GM23248 (cell line): Measurements from ENCODE around the gene TOP2A. TPM values are rescaled to one million over a fixed set of nuclear protein-coding genes. Genes with fewer than 3 reads are reported as not detected.

ENCODE experiments used
- DNase-seq: peaks from one replicate; pipeline ENCODE4 v3.0.0-alpha.2; 2015
- H2AFZ ChIP-seq: fragments of 200-600 bp; sonication (generic); 2 replicates; pipeline ENCODE4 v1.6.1; 2016; ENCODE audit warnings: antibody characterized with exemption
- H3F3A ChIP-seq: fragments of 200-600 bp; sonication (generic); 2 replicates; pipeline ENCODE4 v1.6.1; 2016; ENCODE audit warnings: mild to moderate bottlenecking, antibody characterized with exemption, mixed run types; ENCODE audit not compliant: insufficient read depth
- H3K27ac ChIP-seq: fragments of 200-600 bp; sonication (generic); 2 replicates; pipeline ENCODE4 v1.5.1; 2016; ENCODE audit warnings: mild to moderate bottlenecking
- H3K27me3 ChIP-seq: fragments of 200-600 bp; sonication (generic); replicated peaks from 2 replicates; pipeline ENCODE4 v1.6.1; 2016; ENCODE audit warnings: mild to moderate bottlenecking; ENCODE audit not compliant: insufficient read depth
- H3K36me3 ChIP-seq: fragments of 200-600 bp; sonication (generic); 2 replicates; pipeline ENCODE4 v1.6.1; 2016; ENCODE audit warnings: low read depth, mild to moderate bottlenecking
- H3K4me1 ChIP-seq: fragments of 200-600 bp; sonication (generic); 2 replicates; pipeline ENCODE4 v1.6.1; 2016; ENCODE audit warnings: mild to moderate bottlenecking; ENCODE audit not compliant: insufficient read depth
- H3K4me2 ChIP-seq: fragments of 200-600 bp; sonication (generic); one replicate; pipeline ENCODE4 v1.6.1; 2016; ENCODE audit warnings: mild to moderate bottlenecking; ENCODE audit not compliant: unreplicated experiment
- H3K4me3 ChIP-seq: fragments of 200-600 bp; sonication (generic); 2 replicates; pipeline ENCODE4 v1.5.1; 2016; ENCODE audit warnings: mild to moderate bottlenecking
- H3K79me2 ChIP-seq: fragments of 200-600 bp; sonication (generic); 2 replicates; pipeline ENCODE4 v1.6.1; 2016; ENCODE audit warnings: mild to moderate bottlenecking; ENCODE audit not compliant: insufficient read depth
- H3K9ac ChIP-seq: fragments of 200-600 bp; sonication (generic); 2 replicates; pipeline ENCODE4 v1.6.1; 2016; ENCODE audit warnings: mild to moderate bottlenecking
- H3K9me2 ChIP-seq: fragments of 200-600 bp; sonication (generic); 2 replicates; pipeline ENCODE4 v1.6.1; 2016; ENCODE audit warnings: mixed run types, mild to moderate bottlenecking, moderate library complexity; ENCODE audit not compliant: insufficient read depth
- H3K9me3 ChIP-seq: fragments of 200-600 bp; sonication (generic); one replicate; pipeline ENCODE4 v1.6.1; 2017; ENCODE audit warnings: low read depth
- H4K20me1 ChIP-seq: fragments of 200-600 bp; sonication (generic); 2 replicates; pipeline ENCODE4 v1.6.0; 2016; ENCODE audit not compliant: insufficient read depth
- EZH2 ChIP-seq: fragments of 200-600 bp; sonication (generic); IDR thresholded peaks from 2 replicates; pipeline ENCODE4 v1.6.1; 2018; ENCODE audit warnings: antibody characterized with exemption, mild to moderate bottlenecking; ENCODE audit not compliant: insufficient read depth, poor library complexity, severe bottlenecking
- EZH2phosphoT487 ChIP-seq: fragments of 200-600 bp; sonication (generic); IDR thresholded peaks from 2 replicates; pipeline ENCODE4 v1.6.1; 2018; ENCODE audit warnings: antibody characterized with exemption, moderate library complexity, mild to moderate bottlenecking, low read depth; ENCODE audit not compliant: insufficient read depth
- WGBS, 2 experiments: methylation state at CpG; one replicate each; pipeline ENCODE4 v1.1.6; 2015 to 2017; ENCODE audit warnings: low lambda C conversion rate in 2 of 2, low coverage in 1 of 2; ENCODE audit errors: missing lambda C conversion rate in 2 of 2; 5-methylcytosine and 5-hydroxymethylcytosine counted together
- in situ Hi-C: fragments of 300-500 bp; cut with MboI; formaldehyde crosslinking; loops from 2 replicates; pipeline ENCODE4 v1.15.0; 2020
- polyA plus RNA-seq: library from polyadenylated mRNA; unstranded; fragments of >200 nt; fragmentation: Nextera tagmentation; extraction: Ambion mirVana; gene quantifications from 2 replicates; pipeline ENCODE4 v1.2.1, GENCODE V29; 2016
- total RNA-seq: library from RNA; depleted of rRNA; stranded (reverse); fragments of >200 nt; shearing (Covaris generic); gene quantifications from 2 replicates; pipeline ENCODE4 v1.2.3, GENCODE V29; 2014

The TOP2A gene
- total and polyA plus RNA-seq, 2 experiments from 2014 or later: 47.0 to 71.4 TPM

DNA sequence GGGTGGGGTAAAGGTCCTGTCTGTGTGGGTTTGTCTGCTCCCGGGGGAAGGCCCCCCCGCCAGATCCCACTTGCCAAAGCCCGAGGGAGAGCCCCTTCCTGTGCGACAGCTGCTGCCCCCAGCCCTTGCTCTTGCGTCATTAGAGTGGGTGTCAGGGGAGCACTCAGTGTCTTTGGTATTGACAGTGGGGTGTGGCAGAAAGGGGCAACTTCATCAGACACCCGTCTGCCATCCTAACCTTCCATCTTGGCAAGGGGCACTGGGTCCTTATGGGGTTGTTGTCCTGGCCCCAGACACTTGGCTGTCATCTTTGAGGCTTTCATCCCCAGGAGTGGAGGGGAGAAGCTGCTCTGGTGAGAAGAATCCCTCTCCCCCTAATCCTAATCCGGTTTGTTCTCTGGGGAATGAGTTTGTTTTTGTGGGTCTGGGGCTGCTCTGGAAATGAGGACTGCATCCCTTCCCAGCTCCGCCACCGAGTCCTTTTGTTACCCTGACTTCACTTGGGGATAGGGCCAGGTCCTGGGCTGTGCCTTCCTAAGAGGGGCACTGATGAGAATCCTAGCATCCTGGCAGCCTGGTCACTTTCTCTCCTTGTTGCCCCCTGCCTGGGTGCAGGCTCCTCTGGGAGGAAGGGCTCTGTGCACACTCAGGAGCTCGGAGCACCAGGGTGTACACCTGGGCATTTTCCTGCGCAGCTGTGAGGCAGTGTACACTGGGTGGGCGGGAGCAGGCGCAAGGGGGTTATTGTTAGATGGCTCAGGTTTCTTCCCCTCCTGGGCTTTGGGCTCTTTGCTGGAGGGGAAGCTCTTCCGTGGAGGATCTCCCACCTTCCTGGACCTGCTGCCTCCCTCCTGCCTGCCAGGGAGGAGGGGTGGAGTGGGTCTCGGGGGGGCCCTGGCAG lies 74.2 kb downstream of the TOP2A start:
- Histone ChIP-seq H3K27ac (peak overlapping the region; percentile 83), H3F3A (peaks cover 27% of the 10 kb centered on the region), H3K9me2 (no peaks in the 10 kb centered on the region), H3K4me3 (peak overlapping the region; percentile 84), H3K79me2 (peaks cover 86% of the 10 kb centered on the region), H4K20me1 (no peaks in the 10 kb centered on the region), H3K27me3 (no peaks in the 10 kb centered on the region), H3K4me2 (peak overlapping the region; percentile 97), H3K4me1 (peaks cover 40% of the 10 kb centered on the region), H3K9ac (peak overlapping the region; percentile 91), H3K9me3 (no peaks in the 10 kb centered on the region), H3K36me3 (no peaks in the 10 kb centered on the region), H2AFZ (no peak overlapping the region)
- WGBS, 2 experiments: 28 to 30% methylated on average over 15 of the region's 15 CpGs
- peak; percentile 29 for DNase-seq
- in situ Hi-C loops: no loop called here
- TF ChIP-seq EZH2 (no peak), EZH2phosphoT487 (no peak)

GRCh38 chr17:40342504-40343218 lies 75.0 kb downstream of the TOP2A start:
- DNase-seq: peak; percentile 50
- Histone ChIP-seq H3K27me3 (no peaks in the 10 kb centered on the region), H3F3A (peaks cover 27% of the 10 kb centered on the region), H3K27ac (peak overlapping the region; percentile 83), H3K4me1 (peaks cover 37% of the 10 kb centered on the region; the same call in 1 of the 2 replicates), H4K20me1 (no peaks in the 10 kb centered on the region), H3K4me3 (peak overlapping the region; percentile 84), H3K9me2 (no peaks in the 10 kb centered on the region), H3K4me2 (peak overlapping the region; percentile 97), H3K79me2 (peaks cover 86% of the 10 kb centered on the region), H2AFZ (no peak overlapping the region), H3K9me3 (no peaks in the 10 kb centered on the region), H3K36me3 (no peaks in the 10 kb centered on the region), H3K9ac (peak overlapping the region; percentile 91)
- 1 to 2% methylated on average over 30 to 38 of the region's 38 CpGs for WGBS, 2 experiments
- in situ Hi-C loops: no loop called here
- TF ChIP-seq EZH2: no peak
- no peak for TF ChIP-seq EZH2phosphoT487

DNA sequence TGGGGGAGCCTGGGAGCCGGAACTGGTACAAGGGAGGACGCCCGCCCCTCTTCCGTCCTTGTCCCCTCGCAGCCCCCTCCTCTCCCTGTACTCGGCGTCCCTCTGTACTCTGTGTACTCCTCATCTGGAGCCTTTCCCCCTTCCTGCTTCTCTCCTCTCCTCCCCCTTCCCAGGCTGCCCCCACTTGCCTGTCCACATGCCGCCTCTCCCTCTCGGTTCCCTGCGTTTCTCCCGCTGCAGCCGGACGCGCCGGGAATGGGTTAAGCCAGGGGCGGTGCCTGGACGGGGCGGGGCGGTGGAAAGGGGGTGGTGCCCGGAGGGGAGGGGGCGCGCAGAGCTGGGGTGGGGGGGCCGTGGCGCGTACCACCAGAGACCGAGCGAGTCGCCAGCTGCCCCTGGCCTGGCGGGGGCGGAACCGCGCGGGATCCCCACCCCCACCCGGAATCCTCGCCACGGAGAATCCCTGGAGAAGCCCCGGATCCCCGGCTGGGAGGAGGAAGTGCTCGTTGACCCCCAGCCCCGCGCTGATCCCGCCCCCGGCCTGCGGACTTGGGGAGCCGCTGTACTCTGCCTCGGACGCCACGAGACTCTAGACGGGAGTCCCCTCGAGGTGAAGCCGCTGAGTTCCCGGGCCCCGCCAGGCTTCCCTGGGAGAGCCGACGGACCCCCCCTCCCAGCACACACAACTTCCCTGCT lies 75.7 kb downstream of the TOP2A start:
- 0 out of 2 replicates have a peak overlapping the region, but pooled peaks have one; percentile 39 for H2AFZ ChIP-seq
- no peaks in the 10 kb centered on the region for H3K27me3 ChIP-seq
- no peaks in the 10 kb centered on the region for H4K20me1 ChIP-seq
- peak overlapping the region; percentile 84 for H3K4me3 ChIP-seq
- peak overlapping the region; percentile 83 for H3K27ac ChIP-seq
- peaks cover 27% of the 10 kb centered on the region for H3F3A ChIP-seq
- 1 to 8% methylated on average over 13 to 48 of the region's 55 CpGs for WGBS, 2 experiments
- H3K9me3 ChIP-seq: no peaks in the 10 kb centered on the region
- peak overlapping the region; percentile 97 for H3K4me2 ChIP-seq
- H3K9me2 ChIP-seq: no peaks in the 10 kb centered on the region
- H3K9ac ChIP-seq: peak overlapping the region; percentile 91
- in situ Hi-C loops: no loop called here
- H3K79me2 ChIP-seq: peaks cover 86% of the 10 kb centered on the region
- peak; percentile 86 for DNase-seq
- TF ChIP-seq EZH2phosphoT487: no peak
- no peaks in the 10 kb centered on the region for H3K36me3 ChIP-seq
- H3K4me1 ChIP-seq: peaks cover 31% of the 10 kb centered on the region; the same call in 1 of the 2 replicates
